HG03460 (cell line): ENCODE results near the gene ATAD5.
"Not testable (repeated sequence)": the region's sequence is repeated elsewhere in the genome, so short reads cannot be mapped to it uniquely, and the experiment has no call there.

Experiments used
- ATAC-seq: cut with Tn5 transposase; IDR thresholded peaks from one replicate; pipeline ENCODE4 v1.9.1; 2021; ENCODE audit not compliant: unreplicated experiment

The ATAD5 gene

DNA sequence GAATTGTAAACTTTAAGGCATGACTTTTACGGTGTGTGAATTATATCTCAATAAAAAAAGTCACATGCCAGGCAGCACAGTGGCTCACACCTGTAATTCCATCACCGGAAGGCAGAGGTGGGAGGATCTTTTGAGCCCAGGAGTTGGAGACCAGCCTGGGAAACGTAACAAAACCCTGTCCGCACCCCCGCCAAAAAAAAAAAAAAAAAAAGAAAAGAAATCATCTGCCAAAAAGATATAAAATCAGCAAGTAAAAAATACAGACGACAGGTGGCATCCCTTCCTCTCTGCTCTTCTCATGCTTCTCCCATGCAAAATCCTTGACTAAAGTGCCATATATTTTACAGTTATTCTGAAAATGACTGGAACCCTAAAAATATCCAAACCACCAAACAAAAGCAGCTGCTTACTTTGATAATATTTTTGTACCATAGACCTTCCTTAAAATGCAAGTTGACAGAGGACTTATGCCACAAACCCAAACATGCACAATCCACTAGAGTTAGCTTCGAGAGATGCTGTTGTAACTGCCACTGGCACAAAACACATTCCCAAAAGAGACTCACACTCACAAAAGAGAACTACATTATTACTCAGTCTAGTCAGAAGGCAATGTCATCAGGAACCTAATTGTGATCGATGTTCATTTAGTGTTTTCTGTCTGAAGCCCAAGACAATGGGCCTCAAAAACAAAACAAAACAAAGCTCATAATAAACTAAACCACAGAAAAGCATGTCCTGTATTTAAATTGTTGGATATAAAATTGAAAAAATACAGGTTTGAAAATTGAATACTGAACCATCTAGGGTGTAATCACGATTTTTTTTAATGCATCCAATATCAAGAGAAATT is 9.7 kb upstream of the ATAD5 start:
- ATAC-seq, result no peak

DNA sequence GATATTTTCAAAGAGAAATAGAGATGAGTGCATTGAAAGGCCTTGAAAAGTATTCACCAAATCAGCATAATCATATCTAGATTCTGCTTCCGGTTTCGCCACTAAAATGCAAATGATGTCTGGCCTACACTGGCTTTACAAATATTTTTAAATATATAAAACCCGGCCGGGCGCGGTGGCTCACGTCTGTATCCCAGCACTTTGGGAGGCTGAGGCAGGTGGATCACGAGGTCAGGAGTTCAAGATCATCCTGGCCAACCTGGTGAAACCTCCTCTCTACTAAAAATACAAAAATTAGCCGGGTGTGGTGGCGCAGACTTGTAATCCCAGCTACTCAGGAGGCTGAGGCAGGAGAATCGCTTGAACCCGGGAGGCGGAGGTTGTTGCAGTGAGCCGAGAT is 8.8 kb upstream of the ATAD5 start:
- ATAC-seq, result not testable (repeated sequence)

DNA sequence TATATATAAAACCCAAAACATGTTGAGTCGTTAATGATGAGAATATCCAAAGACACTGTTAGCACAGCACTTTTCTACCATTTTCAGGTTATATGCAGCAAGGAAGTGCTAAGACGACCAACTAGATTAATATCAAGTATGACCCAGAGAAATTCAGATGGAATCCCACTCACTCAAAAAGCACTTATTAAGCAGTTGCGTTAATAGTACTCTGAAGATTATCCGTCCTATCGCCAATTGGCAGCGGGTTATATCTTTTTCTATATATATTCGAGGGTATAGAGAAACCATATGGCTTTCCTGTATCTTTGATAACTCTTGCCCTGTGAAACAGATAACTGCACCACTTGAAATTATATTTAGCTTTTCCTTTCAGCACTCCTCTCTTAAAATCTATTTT is 8.3 kb upstream of the ATAD5 start:
- ATAC-seq, result no peak

DNA sequence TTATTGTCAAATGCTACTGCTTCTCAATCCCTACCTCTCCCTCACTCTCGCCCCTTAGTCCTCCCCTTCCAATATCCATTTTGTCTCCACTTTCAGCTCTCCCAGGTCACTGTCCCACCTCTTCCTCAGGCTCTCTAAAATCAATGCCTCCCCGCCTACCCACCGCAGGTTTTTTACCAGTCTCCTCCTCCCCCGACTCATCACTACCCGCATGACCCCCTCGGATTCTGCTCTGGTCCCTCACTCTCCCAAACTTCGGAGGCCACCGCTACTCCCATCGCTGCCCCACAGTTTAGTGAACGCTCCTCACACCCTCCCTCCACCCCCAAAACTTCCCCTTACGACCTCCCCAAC is 7.8 kb upstream of the ATAD5 start:
- ATAC-seq, result no peak

DNA sequence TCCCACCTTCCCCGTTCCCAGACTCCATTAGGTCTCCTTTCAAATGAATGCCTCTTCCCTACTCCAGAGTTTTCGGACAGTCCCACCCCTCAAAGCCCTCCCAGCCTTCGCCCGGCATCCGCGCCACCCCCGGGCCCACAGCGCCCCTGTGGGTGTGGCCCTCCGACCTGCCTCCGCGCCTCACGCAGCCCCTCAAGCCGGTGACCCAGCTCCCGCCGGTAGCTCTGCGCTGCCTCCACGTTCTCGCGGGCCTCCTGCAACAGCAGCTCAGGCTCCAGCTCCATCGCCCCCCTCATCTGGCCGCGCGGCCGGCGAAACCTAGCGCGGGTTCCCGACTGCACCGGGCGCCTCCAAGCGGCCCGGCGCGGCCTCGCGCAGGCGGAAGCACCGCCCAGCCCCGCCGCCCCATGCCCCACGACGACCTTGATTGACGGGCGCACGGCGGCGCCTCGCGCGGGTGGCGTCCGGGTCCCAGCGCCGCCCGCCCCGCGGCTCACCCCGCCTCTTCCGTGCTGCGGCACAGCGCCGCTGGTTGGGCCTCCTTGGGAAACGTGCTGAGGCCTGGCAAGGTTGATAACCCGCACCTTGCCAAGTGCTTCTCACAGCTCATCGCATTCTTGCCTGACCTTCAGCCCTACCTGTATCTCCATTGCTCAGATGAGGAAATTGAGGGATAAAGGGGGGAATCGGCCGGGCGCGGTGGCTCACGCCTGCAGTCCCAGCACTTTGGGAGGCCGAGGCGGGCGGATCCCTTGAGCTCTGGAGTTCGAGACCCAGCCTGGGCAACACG is 7.2 kb upstream of the ATAD5 start, which contains the start of gene CRLF3:
Gene CRLF3, minus strand, starts transcription at position 337 of the 790 bp plus-strand sequence. Its CDS starts 41 bp downstream, at position 296.
- ATAC-seq, result peak; percentile 79

DNA sequence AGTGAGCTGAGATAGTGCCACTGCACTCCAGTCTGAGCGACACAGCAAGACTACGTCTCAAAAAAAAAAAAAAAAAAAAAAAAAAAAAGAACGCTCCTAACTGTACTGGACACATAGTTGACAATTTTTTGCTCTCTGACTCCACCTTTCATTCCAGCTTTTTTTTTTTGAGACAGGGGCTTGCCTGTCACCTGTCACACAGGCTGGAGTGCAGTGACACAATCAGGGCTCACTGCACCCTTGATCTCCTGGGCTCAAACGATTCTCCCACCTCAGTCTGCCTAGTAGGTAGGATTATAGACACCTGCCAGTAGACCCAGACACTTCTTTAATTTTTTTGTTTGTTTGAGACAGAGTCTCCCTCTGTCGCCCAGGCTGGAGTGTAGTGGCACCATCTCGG is 4.7 kb upstream of the ATAD5 start:
- no peak for ATAC-seq

DNA sequence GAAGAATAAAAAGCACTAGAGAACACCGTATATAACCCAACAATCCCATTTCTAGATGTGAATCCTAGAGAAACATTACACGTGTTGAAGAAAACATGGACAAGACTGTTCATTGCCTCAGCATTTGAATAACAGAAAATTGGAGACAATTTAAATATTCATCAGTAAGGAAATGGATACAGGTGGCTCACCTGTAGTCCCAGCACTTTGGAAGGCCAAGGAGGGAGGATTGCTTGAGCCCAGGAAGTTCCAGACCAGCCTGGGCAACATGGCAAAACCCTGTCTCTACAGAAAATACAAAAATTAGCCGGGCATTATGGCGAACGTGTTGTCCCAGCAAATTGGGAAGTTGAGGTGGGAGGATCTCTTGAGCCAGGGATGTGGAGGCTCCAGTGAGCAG is 2.7 kb upstream of the ATAD5 start:
- ATAC-seq, result no peak

DNA sequence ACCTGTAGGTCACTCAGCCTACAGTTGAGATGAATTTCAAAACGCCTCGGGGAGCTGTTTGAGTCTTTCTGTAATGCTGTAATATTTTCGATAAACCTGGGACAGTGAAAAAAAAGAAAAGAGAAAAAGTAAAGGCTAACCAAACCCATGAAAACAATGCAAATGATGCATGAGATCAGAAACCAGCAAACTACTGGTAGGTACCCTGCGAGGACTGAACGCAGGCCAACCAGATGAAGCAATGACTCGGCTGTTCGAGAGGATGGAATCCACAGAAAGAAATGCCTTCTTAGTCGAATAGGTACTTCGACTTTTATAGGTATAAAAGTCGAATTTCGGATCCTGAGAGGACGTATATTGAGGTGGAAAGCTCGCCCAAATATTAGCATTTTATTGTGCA is 509 bp upstream of the ATAD5 start:
- ATAC-seq, result no peak

DNA sequence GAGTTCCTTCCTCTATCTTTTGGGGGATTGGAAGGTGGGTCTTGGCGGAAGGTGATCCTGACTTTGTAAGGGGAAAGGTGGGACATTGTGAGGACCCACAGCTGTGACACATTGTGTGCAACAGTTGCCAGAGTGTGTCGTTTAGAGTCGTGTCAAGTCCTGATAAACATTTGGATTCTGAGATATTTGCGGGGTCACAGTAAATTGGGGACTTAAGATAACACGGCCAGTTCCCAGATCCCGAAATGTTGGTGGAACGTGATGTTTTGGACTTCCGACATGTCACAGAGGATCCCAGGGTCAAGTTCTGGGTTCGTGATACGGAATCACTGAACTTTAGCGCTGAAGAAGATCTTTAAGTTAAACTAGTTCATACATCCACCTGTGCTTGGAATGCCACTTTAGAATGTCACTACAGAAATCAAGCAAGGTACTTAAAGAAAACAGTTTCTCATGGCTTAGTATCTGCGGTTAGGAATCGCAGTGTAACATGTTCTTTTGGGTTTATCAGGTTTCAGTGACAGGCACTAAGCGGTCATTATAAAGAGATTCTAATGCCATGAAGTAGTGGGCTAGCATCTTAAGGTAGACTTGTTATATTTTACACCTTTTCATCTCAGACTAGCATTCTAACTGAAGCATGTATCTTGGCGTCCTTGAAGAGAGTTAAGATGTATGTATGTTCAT is 815 bp downstream of the ATAD5 start:
- ATAC-seq, result no peak

DNA sequence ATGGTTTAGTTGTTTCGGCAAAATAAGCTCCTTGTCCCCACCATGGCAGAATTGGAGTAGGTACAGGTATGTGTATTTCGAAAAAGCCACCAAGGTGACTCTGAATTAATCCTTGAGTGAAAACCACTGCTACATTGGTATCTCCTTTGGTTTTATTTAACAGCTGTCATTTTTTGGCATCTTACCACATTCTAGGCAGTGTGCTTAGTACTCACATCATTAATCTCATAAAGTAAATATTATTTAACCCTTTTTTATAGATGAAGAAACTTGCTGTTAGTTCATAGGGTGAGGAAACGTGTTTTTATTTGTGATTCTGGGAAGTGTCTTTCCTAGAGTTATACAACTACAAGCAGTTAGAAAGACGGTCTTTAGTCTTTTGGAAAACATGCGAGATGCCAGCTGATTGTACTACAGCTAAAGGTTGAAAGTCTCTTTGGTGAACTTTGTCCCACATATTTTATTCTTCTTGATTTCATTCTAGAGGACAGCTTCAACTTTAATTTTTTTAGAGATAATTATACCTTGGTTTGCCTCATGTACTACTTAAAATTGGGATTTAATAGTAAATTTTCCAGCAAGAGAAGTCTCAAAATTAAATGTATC is 6.5 kb downstream of the ATAD5 start:
- no peak for ATAC-seq

DNA sequence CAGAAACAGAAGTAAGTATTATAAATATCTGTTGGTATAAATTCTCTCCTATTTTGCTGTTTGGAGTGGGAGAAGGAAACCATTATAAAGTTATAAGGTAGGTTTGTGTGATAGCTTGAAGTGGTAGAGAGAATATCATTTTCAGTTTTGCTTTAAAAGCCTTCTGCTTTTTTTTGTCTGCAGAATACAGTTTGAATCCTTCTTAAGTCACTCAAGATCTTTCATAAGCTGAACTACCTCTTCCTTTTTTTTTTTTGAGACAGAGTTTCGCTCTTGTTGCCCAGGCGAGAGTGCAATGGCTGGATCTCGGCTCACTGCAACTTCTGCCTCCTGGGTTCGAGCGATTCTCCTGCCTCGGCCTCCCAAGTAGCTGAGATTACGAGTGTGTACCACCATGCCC is 9.0 kb downstream of the ATAD5 start:
- ATAC-seq, result no peak

DNA sequence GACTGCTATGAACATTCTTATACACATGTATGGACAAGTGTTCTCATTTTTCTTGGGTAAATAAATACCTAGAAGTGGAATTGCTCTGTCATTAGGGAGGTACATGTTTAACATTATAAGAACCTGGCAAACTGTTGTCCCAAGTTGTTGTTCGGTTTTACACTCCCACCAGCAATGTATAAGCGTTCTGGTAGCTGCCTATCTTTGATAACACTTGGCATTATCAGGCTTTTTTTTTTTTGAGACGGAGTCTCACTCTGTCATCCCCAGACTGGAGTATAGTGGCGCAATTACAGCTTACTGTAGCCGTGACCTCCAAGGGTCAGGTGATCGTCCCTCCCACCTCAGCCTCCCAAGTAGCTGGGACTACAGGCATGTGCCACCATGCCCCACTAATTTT is 16.3 kb downstream of the ATAD5 start:
- ATAC-seq, result no peak

DNA sequence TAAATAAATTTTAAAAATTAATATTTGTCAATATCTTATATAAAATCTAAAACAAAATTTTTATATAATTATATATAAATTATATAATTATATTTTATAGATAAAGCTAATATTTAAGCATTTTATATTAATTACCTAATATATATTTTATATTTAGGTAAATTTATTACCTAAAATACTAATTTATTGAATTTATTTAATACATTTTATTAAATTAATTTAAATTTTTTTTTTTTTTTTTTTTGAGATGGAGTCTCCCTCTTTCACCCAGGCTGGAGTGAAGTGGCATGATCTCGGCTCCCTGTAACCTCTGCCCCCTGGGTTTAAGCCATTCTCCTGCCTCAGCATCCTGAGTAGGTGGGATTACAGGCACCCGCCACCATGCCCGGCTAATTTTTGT is 22.4 kb downstream of the ATAD5 start:
- ATAC-seq, result no peak

DNA sequence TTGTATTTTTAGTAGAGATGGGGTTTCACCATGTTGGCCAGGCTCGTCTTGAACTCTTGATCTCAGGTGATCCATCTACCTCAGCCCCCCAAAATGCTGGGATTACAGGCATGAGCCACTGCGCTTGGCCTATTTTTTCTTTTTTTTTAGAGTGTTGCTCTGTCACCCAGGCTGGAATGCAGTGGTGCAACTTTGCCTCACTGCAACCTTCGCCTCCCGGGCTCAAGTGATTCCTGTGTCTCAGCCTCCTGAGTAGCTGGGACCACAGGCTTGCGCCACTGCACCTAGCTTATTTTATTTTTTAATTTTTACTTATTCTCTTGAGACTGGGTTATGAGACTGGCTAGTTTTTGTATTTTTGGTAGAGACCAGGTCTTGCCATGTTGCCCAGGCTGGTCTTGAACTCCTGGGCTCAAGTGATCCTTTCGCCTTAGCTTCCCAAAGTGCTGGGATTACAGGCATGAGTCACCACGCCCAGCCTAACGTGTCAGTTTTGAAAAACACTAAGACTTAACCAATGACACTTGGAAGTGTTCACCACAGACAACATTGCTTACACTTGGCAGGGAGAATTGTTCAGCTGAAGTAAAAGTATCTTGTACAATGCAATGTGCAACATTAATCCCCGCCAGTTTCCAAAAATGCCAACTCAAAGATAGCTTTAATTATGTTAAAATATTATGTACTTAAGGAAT is 26.9 kb downstream of the ATAD5 start:
- ATAC-seq, result no peak

DNA sequence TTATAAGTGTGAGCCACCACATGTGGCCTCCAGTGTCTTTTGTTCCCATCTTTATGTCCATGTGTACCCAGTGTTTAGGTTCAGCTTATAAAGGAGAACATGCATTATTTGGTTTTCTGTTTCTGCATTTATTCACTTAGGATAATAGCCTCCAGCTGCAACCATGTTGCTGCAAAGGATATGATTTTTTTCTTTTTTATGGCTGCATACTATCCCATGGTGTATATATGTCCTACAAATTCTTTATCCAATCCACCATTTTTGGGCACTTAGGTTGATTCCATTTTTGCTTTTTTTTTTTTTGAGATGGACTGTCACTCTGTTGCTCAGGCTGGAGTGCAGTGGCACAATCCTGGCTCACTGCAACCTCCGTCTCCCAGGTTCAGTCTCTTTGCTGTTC is 32.9 kb downstream of the ATAD5 start:
- ATAC-seq, result no peak

DNA sequence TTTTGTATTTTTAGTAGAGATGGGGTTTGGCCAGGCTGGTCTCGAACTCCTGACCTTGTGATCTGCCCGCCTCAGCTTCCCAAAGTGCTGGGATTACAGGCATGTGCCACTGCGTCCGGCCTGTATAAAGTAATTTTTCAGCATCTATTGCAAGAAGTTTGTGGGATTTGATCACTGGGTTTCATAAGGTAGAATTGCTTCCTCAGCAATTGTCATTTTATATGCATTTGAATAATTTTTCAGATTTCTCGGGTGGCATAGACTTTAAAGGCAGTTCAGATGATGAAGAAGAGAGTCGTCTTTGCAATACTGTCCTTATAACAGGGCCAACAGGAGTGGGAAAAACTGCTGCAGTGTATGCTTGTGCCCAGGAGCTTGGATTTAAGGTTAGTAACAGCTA is 37.2 kb downstream of the ATAD5 start:
- ATAC-seq, result no peak

DNA sequence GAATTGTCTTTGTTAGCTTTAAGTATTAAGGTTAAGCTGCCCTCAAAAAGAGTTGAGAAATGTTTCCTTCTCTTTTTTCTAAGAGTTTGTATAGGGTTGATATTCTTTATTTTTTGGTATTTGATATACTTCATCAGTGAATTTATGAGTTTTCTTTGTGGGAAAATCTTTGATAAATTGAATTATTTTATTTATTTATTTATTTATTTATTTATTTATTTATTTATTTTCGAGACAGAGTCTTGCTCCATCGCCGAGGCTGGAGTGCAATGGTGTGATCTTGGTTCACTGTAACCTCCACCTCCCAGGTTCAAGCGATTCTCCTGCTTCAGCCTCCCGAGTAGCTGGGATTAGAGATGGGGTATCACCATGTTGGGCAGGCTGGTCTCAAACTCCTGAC is 54.4 kb downstream of the ATAD5 start:
- no peak for ATAC-seq

DNA sequence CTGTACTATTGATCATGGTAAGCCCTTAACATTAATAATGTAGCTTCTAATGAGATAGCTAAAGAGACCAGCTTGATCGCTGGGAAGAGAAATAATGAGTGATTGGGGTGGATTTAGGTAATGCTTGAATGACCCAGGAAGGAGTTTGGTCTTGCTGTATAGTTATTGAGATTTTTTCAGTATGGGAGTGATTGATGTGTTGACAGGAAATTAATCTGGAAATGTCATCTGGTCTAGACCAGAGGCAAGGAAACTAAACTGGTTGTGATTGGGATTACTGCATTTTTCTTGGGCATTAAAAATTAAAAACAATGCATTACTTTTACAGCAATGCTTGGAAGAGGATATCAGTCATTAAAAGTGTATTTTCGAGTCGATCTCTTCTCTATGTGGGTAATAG is 62.5 kb downstream of the ATAD5 start:
- no peak for ATAC-seq

DNA sequence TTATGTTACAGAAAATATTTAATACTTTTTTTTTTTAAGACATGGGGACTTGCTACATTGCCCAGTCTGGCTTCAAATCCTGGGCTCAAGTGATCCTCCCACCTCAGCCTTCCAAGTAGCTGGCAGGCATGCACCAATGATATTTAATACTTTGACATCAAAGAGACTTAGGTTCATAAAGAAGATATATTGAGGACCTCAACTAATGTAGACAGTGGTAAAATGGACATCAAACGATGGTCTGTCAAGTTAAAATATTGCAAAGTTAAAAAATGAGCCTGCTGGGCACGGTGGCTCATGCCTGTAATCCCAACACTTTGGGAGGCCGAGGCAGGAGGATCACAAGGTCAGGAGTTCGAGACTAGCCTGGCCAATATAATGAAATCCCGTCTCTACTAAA is 65.5 kb downstream of the ATAD5 start:
- ATAC-seq, result no peak

DNA sequence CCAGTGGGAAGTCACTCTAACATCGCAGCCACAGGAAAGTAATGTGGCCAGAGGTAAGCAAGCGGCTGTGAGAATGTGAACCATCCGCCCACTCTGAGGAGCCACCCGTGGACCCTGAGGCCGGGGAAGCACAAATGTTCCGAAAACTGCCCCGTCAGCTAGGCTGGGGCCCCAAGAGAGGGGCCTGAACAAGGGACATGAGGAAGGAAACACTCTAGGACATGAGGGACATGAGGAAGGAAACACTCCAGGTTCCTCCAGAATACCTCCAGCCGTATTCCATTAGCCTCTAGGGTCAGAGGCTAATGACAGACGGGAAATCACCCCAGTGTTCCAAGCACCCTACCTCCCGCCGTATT is 74.0 kb downstream of the ATAD5 start:
- peak; percentile 37 for ATAC-seq
